ENCODE measurements around the gene GAGE12J.

DNA sequence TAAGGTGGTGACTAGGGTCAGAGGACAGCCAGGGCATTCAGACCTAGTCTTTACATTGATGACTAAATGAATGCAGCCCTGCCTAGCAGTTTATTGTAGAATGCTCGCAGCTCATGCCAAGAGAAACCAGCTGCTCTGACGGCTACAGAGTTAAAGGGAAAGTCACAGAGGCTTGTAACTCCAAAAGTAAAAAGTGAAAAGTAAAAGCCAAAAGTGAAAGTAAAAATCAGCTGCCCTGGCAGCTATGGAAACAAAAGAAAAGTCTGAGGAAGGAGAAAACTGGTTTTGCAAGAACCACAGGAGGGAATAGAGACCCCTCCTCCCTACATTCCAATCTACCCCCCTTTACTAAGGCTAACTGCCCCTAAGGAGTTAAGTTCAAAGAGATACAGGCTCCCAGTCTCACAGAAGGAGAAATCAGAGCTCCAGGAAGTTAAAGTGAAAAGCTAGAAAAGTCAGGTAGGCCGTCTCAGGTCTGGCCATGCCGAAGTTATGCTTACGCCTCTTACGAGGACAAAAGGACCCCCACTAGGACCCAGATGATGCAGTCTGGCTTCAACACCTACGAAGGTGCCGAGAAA is 12.3 kb upstream of the GAGE12J start:
- TF ChIP-seq SETDB1 (IDR thresholded peaks at IDR 0.05; ENCODE audit: insufficient read length, low read length) (no peak), GFI1B (tag by site-specific recombination; IDR thresholded peaks at IDR 0.05) (no peak), REPIN1 (tag by site-specific recombination; IDR thresholded peaks at IDR 0.05; ENCODE audit: low read depth) (no peak)
- TF ChIP-seq, protein P1, sequence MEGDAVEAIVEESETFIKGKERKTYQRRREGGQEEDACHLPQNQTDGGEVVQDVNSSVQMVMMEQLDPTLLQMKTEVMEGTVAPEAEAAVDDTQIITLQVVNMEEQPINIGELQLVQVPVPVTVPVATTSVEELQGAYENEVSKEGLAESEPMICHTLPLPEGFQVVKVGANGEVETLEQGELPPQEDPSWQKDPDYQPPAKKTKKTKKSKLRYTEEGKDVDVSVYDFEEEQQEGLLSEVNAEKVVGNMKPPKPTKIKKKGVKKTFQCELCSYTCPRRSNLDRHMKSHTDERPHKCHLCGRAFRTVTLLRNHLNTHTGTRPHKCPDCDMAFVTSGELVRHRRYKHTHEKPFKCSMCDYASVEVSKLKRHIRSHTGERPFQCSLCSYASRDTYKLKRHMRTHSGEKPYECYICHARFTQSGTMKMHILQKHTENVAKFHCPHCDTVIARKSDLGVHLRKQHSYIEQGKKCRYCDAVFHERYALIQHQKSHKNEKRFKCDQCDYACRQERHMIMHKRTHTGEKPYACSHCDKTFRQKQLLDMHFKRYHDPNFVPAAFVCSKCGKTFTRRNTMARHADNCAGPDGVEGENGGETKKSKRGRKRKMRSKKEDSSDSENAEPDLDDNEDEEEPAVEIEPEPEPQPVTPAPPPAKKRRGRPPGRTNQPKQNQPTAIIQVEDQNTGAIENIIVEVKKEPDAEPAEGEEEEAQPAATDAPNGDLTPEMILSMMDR (tag by site-specific recombination; IDR thresholded peaks at IDR 0.05): no peak
- TF ChIP-seq, protein P2, sequence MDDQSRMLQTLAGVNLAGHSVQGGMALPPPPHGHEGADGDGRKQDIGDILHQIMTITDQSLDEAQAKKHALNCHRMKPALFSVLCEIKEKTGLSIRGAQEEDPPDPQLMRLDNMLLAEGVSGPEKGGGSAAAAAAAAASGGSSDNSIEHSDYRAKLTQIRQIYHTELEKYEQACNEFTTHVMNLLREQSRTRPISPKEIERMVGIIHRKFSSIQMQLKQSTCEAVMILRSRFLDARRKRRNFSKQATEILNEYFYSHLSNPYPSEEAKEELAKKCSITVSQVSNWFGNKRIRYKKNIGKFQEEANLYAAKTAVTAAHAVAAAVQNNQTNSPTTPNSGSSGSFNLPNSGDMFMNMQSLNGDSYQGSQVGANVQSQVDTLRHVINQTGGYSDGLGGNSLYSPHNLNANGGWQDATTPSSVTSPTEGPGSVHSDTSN (CRISPR knock-in tag; IDR thresholded peaks at IDR 0.05): no peak

Data from HEK293 (cell line).